ENCODE data around the gene CABP4.
"Not testable (repeated sequence)": the region's sequence is repeated elsewhere in the genome, so short reads cannot be mapped to it uniquely, and the experiment has no call there.

Gene CABP4

DNA sequence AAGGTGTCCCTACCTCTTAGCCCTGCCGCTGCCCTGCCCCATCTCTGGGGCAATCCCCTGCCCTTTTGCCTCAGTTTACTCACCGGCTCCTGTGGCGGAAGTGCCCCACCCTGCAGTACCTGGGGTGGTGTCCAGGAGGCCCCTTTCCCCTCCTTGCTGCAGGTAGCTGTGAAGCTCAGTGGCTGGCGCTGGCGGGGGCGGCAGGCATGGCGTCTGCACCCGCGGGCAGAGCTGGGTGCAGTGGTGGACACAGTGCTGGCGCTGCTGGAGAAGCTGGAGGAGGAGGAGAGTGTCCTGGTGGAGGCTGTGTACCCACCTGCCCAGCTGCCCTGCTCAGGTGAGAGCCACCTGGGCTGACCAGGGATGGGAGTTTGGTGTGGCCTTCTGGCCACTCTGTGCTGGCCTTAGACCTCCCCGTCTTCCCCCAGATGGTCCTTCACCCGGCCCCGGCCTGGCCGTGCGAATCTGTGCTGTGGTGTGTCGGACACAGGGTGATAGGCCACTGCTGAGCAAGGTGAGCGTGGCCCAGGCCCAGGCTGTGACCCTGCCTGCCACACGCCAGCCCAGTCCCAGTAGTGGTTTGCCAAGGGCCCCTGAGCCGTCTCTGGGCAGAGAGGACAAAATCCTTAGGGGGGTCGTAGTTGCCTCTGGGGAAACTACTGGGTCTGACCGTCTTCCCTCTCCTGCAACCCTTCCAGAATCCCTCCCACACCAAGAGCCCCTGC, 35.7 kb upstream of the CABP4 start:
- no peak for DNase-seq

DNA sequence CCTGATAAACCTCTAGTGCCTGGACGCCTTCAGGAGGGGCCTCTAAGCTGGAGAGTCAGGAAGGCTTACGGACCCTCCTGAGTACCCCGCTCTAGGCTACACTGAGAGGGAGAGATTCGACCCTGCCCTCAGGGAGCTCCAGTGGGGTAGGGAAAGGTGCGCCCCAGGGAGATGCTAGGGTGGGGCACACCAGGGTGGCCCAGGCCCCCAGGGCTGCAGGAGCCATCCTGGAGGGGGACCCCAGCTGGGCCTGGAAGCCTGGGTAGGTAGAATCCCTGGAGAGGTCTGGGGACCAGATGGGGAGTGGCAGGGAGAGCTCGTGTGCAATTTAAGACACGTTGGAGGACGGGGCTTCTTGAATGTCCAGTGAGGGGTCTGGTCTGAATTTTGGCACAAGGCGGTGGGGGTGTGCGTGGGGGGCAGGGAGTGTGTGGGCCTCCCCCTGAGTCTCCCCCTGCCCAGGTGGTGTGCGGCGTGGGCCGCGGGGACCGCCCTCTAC, 35.0 kb upstream of the CABP4 start:
- DNase-seq, result no peak

DNA sequence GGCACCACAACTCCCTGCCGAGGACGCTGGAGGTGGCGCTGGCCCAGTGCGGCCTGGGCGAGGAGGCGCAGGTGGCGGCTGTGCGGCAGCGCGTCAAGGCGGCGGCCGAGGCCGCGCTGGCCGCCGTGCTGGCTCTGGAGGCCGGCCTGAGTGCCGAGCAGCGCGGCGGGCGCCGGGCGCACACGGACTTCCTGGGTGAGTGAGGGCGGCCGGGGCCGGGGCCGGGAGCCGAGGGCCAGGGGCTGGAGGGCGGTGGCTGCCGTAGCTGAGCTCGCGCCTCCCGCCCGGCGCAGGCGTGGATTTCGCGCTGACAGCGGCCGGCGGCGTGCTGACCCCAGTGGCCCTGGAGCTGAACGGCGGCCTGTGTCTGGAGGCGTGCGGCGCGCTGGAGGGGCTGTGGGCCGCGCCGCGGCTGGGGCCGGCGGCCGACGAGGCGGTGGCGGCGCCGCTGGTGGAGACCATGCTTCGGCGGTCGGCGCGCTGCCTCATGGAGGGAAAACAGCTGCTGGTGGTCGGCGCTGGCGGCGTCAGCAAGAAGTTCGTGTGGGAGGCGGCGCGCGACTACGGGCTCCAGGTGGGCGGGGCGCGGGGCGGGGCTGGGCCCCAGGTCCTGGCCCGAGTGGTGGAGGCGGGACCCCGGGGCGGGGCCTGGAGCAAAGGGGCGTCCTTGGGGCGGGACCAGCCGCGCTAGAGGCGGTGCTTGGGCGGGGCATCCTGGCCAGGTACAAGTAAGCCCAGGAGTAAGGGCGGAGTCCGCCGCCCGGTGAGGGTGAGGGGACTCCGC, 34.3 kb upstream of the CABP4 start:
- DNase-seq, result peak; percentile 98

DNA sequence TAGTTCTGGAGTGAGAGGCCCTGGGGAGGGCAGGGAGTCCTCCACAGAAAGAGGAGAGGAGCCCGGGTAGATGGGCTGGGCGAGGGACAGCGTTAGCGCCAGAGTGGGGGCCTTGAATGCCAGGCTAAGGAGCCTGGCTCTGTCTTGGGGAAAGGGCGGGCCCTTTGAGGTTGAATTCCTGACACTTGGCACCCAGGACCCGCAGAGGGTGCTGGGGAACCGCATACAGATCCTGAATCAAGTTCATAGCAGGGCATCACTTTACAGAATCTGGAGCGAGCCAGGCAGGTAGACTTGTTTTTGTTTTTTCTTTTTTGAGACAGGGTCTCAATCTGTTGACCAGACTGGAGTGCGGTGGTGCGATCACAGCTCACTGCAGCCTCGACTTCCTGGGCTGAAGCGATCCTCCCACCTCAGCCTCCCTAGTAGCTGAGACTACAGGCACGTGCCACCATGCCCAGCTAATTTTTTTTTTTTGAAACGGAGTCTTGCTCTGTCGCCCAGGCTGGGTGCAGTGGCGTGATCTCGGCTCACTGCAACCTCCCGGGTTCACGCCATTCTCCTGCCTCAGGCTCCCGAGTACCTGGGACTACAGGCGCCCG, 33.6 kb upstream of the CABP4 start:
- DNase-seq, result no peak

DNA sequence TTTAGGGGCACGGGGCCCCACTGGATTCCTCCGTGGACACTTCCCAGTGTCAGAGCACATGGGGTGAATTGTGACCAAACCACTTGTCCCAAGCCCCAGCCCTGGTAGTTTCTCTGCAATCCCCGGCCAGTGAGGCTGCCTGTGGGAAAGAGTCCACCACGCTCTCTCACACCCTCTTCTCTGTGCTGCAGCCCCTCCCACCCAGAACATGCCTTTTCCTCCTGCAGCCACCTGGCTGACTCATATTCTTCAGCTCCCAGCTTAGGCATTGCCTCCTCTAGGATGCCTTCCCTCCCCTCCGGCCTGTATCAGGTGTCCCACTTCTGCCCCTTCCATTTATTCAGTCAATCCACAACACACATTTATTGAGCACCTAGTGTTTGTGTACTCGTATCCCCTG, 32.3 kb upstream of the CABP4 start:
- no peak for DNase-seq

GRCh38 chr11:67423466-67423865, 31.7 kb upstream of the CABP4 start:
- DNase-seq, result no peak

DNA sequence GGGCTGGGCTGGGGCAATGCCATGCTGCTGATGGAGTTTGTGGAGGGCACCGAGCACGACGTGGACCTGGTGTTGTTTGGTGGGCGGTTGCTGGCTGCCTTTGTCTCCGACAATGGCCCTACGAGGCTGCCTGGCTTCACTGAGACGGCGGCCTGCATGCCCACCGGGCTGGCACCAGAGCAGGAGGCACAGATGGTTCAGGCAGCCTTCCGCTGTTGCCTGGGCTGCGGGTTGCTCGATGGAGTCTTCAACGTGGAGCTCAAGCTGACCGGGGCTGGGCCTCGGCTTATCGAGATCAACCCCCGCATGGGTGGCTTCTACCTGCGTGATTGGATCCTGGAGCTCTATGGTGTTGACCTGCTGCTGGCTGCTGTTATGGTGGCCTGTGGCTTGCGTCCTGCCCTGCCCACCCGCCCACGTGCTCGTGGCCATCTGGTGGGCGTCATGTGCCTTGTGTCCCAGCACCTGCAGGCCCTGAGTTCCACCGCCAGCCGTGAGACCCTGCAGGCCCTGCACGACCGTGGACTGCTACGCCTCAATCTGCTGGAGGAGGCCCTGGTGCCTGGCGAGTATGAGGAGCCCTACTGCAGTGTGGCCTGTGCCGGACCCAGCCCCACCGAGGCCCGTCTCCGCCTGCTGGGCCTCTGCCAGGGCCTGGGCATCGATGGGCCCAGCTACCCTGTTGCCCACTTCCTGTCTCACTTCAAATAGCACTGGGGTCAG, 31.1 kb upstream of the CABP4 start:
- DNase-seq, result no peak

DNA sequence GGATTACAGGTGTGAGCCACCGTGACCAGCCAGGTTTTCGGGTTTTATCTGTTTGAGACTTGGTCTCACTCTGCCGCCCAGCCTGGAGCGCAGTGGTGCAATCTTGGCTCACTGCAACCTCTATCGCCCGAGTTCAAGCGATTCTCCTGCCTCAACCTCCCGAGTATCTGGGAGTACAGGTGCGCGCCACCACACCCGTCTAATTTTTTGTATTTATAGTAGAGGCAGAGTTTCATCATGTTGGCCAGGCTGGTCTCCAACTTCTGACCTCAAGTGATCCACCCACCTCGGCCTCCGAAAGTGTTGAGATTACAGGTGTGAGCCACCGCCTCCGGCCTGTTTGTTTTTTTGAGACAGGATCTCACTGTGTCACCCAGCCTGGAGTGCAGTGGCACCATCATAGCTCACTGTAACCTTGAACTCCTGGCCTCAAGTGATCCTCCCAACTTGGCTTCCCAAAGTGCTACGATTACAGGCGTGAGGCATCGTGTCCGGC, 27.7 kb upstream of the CABP4 start:
- DNase-seq, result not testable (repeated sequence)

DNA sequence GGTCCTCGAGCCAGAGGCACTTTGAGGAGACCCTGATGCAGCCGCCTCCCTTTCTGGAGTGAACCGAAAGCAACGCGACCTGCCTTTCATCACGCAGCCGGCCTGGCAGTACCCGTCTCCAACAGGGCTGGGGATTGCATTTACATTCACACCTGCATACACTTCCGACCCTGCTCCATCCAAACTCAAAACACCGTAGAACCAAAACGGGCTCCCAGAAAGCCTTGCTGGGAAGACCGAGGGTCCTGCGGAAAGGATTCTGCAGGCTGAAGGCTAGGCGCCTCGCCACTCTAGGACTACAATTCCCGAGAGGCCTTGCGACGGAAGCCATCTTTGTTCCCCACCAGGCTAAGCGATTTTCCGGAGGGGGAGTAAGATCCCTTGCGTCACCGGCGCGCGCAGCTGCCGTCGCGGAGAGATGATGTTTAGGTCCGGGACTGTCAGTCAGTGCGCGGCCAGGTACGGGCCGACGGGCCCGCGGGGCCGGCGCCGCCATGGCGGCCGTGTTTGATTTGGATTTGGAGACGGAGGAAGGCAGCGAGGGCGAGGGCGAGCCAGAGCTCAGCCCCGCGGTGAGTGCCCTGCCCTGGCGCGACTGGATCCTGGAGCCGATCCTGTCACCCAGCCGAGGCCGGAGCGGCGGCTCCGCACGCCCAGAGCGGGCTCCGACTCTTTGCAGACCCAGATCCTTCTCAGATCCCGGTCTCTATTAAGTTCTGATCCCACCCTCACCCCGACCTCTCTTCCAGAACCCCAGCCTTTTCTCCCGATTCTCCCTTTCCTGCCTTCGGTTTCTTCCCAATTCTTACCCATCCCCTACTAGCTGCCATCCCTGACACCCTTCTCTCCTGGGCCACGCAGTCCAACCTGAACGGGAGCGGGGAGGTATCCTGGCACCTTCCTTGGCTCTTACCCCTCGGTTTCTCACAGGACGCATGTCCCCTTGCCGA, 26.8 kb upstream of the CABP4 start, which contains the start of gene RPS6KB2:
Gene RPS6KB2, plus strand, starts transcription at position 443 of the 950 bp plus-strand sequence. Its CDS starts 52 bp downstream, at position 495.
- peak; percentile 99 for DNase-seq

- DNase-seq, result no peak
These were observed 26.0 kb upstream of the CABP4 start for GRCh38 chr11:67429038-67429668.

DNA sequence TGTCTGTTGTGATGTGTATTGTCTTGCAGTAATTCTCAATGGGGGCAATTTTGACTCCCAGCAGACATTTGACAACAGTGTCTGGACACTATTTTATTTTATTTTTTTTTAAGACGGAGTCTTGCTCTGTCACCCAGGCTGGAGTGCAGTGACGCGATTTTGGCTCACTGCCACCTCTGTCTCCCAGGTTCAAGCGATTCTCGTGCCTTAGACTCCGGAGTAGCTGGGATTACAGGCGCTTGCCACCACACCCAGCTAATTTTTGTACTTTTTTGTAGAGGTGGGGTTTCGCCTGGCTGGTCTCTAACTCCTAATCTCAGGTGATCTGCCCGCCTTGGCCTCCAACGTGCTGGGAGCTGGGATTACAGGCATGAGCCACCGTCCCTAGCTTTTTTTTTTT, 25.4 kb upstream of the CABP4 start:
- DNase-seq, result no peak

- DNase-seq, result no peak
These were observed 23.6 kb upstream of the CABP4 start for GRCh38 chr11:67431346-67432249.

DNA sequence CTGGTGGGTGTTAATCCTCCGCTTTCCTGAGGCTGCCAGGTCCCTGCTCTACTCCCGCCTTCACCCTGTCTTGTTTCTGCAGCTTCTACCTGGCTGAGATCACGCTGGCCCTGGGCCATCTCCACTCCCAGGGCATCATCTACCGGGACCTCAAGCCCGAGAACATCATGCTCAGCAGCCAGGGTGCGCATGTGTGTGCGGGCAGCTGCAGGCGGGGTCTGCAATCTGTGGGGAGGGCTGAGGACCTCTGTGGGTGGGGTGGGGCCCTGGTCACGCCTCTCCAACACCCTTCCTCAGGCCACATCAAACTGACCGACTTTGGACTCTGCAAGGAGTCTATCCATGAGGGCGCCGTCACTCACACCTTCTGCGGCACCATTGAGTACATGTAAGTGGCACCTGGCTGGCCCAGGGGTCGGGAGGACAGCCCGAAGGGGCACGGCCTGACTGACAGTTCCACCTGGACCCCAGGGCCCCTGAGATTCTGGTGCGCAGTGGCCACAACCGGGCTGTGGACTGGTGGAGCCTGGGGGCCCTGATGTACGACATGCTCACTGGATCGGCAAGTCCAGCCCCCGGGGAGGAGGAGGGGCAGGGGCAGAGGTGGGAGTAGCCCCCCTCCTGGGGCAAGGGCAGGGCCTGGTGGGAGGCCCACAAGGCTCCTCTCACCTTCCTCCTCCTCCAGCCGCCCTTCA, 22.4 kb upstream of the CABP4 start:
- no peak for DNase-seq

DNA sequence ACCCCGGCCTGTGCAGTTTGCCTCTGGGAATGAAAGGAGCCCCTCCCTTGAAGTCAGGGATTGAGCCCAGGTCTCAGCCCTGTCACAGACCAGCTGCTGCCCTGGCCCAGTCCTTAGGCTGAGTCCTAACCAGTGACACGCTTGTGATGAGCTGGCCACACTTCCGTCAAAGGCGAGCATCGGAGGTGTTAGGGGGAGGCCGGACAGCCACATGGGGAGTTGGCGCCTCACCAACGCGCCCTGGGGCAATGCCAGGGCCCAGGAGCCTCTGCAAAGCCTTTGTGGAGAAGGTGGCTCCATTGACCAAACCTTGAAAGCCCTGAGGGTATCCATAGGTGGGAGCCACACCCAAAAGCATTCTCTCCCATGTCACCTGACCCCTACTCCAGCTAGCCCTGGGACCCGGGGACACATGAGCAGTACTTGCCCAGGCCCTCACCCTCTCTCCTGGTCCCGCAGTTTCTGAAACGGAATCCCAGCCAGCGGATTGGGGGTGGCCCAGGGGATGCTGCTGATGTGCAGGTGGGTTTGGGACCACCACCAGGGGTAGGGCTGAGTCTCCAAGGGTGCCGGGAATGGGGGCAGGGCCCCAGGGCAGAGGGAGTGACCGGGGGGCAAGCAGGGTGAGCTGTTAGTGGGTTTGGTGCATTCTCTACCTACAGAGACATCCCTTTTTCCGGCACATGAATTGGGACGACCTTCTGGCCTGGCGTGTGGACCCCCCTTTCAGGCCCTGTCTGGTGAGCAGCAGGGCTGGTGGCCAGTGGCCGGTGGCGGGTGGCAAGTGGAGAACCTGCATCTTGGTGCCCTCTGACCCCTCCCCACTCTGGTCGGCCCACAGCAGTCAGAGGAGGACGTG, 21.4 kb upstream of the CABP4 start:
- no peak for DNase-seq

DNA sequence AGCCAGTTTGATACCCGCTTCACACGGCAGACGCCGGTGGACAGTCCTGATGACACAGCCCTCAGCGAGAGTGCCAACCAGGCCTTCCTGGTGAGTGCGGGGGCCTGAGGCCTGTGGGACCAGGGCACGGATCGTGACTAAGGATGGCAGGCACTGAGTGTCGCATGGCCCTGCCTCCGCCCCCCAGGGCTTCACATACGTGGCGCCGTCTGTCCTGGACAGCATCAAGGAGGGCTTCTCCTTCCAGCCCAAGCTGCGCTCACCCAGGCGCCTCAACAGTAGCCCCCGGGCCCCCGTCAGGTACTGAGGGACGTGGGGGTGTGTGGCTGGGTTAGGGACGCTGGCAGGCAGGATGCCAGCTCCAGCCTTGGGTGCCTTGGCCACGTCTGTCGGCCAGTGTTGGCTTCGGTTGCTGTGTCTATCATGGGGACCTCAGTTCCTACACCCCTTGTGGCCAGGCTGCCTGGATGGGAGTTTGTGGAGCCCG, 20.7 kb upstream of the CABP4 start:
- DNase-seq, result no peak

GRCh38 chr11:67435031-67435726, 20.0 kb upstream of the CABP4 start:
- DNase-seq, result no peak

DNA sequence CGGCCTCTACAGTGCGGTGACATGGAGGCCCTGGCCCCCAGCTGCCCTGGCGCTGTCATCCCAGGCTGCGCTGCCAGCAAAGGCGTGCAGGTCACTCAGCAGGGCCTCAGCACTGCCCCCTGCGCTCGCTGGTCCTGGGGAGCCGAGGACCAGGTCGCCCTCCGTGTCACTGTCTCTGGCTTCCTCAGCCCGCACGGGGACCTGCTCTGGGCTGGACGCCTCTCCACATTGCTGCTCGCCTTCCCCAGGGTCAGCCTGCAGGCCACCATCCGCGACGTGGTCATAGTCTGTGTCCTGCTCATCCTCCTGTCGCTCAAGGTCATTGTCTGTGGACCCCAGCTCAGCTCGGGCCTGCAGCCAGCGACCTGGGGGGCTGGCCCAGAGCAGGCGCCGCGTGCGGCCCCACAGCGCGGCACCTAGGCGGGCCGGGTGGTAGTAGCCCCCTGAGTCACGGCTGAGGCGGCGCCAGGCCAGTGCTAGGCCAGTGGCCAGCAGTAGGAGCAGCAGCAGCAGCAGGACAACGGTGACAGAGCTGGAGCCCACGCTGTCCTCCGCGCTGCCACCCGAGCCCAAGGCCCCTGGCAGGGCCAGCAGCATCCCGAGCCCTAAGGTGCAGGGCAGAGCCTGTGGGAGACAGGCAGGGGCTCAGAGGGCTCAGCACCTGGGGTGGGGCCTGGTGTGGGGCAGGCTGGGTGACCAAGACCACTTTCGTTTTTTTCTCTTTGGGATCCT, 19.3 kb upstream of the CABP4 start:
- no peak for DNase-seq
